ENCODE data around the gene HDAC4.

HDAC4 gene

GRCh38 chr2:239363946-239364637 is 36.7 kb downstream of the HDAC4 start:
- no peak overlapping the region for H3K27ac ChIP-seq
- TF ChIP-seq ZFX (IDR thresholded peaks at IDR 0.05; ENCODE audit: borderline replicate concordance) (no peak), CTCF (IDR thresholded peaks at IDR 0.05) (no peak)

- H3K27ac ChIP-seq: no peak overlapping the region
- TF ChIP-seq ZFX (IDR thresholded peaks at IDR 0.05; ENCODE audit: borderline replicate concordance) (no peak), CTCF (IDR thresholded peaks at IDR 0.05) (no peak)
These were observed 38.3 kb downstream of the HDAC4 start for GRCh38 chr2:239362507-239362906.

GRCh38 chr2:239361311-239361642 is 39.5 kb downstream of the HDAC4 start:
- TF ChIP-seq CTCF (IDR thresholded peaks at IDR 0.05) (no peak), ZFX (IDR thresholded peaks at IDR 0.05; ENCODE audit: borderline replicate concordance) (no peak)
- H3K27ac ChIP-seq: no peak overlapping the region

- no peak overlapping the region for H3K27ac ChIP-seq
- TF ChIP-seq ZFX (IDR thresholded peaks at IDR 0.05; ENCODE audit: borderline replicate concordance): no peak
- no peak for TF ChIP-seq CTCF (IDR thresholded peaks at IDR 0.05)
These were observed 40.2 kb downstream of the HDAC4 start for GRCh38 chr2:239360421-239361310.

- no peak for TF ChIP-seq ZFX (IDR thresholded peaks at IDR 0.05; ENCODE audit: borderline replicate concordance)
- TF ChIP-seq CTCF (IDR thresholded peaks at IDR 0.05): no peak
- no peak overlapping the region for H3K27ac ChIP-seq
These were observed 40.8 kb downstream of the HDAC4 start for GRCh38 chr2:239360008-239360407.

GRCh38 chr2:239359196-239359912 is 41.5 kb downstream of the HDAC4 start:
- no peak for TF ChIP-seq ZFX (IDR thresholded peaks at IDR 0.05; ENCODE audit: borderline replicate concordance)
- TF ChIP-seq CTCF (IDR thresholded peaks at IDR 0.05): no peak
- no peak overlapping the region for H3K27ac ChIP-seq

All from 22Rv1 (cell line).